Activated naive CD8-positive, alpha-beta T cell treated with anti-CD3 and anti-CD28 coated beads, Interleukin-2, amount 50 U/mL, for 24 hours (primary cell): ENCODE data around the gene SLC17A2.
A peak's percentile ranks its signal among the peaks of the same experiment; 100 is the strongest.
"Not testable (repeated sequence)": the region's sequence is repeated elsewhere in the genome, so short reads cannot be mapped to it uniquely, and the experiment has no call there.

ENCODE experiments used
- ATAC-seq: fragments of 150-1000 bp; cut with Tn5 transposase; one replicate; pipeline ENCODE4 v1.10.0; 2021
- DNase-seq: peaks from one replicate; pipeline ENCODE4 v3.0.0; 2021
- H3K27ac Mint-ChIP-seq: one replicate; pipeline ENCODE4 v1.8.0; 2021; ENCODE audit warnings: mild to moderate bottlenecking, mixed read lengths
- H3K27me3 Mint-ChIP-seq: one replicate; pipeline ENCODE4 v1.8.0; 2021; ENCODE audit warnings: mixed read lengths
- H3K36me3 Mint-ChIP-seq: one replicate; pipeline ENCODE4 v1.8.0; 2021; ENCODE audit warnings: low read depth, mixed read lengths
- H3K4me1 Mint-ChIP-seq: one replicate; pipeline ENCODE4 v1.8.0; 2021; ENCODE audit warnings: mixed read lengths
- H3K4me3 Mint-ChIP-seq: one replicate; pipeline ENCODE4 v1.8.0; 2021; ENCODE audit warnings: mild to moderate bottlenecking, moderate library complexity, mixed read lengths
- H3K9me3 Mint-ChIP-seq: one replicate; pipeline ENCODE4 v1.8.0; 2021; ENCODE audit warnings: mixed read lengths

The SLC17A2 gene

GRCh38 chr6:25959890-25960536 lies 29.5 kb upstream of the SLC17A2 start:
- DNase-seq = no peak
- Mint-ChIP-seq H3K27ac (peak overlapping the region; percentile 97), H3K36me3 (peaks cover 23% of the 10 kb centered on the region), H3K4me1 (peaks cover 65% of the 10 kb centered on the region), H3K27me3 (no peaks in the 10 kb centered on the region), H3K4me3 (no peak overlapping the region), H3K9me3 (peaks cover 28% of the 10 kb centered on the region)
- ATAC-seq = no peak

GRCh38 chr6:25958700-25959162 lies 28.2 kb upstream of the SLC17A2 start:
- H3K27ac Mint-ChIP-seq = peak overlapping the region; percentile 44
- H3K27me3 Mint-ChIP-seq = no peaks in the 10 kb centered on the region
- peaks cover 28% of the 10 kb centered on the region for H3K9me3 Mint-ChIP-seq
- DNase-seq = no peak
- no peak overlapping the region for H3K4me3 Mint-ChIP-seq
- no peak for ATAC-seq
- H3K4me1 Mint-ChIP-seq = peaks cover 53% of the 10 kb centered on the region
- H3K36me3 Mint-ChIP-seq = peaks cover 18% of the 10 kb centered on the region

GRCh38 chr6:25956226-25956625 lies 25.7 kb upstream of the SLC17A2 start:
- DNase-seq (no peak), ATAC-seq (no peak)
- H3K4me3 Mint-ChIP-seq = no peak overlapping the region
- H3K27me3 Mint-ChIP-seq = peaks cover 3% of the 10 kb centered on the region
- H3K4me1 Mint-ChIP-seq = peaks cover 33% of the 10 kb centered on the region
- peaks cover 18% of the 10 kb centered on the region for H3K36me3 Mint-ChIP-seq
- peaks cover 27% of the 10 kb centered on the region for H3K9me3 Mint-ChIP-seq
- no peak overlapping the region for H3K27ac Mint-ChIP-seq

GRCh38 chr6:25954756-25955155 lies 24.3 kb upstream of the SLC17A2 start:
- Mint-ChIP-seq H3K27ac (no peak overlapping the region), H3K36me3 (peaks cover 10% of the 10 kb centered on the region), H3K4me3 (no peak overlapping the region), H3K9me3 (peaks cover 14% of the 10 kb centered on the region), H3K4me1 (peaks cover 19% of the 10 kb centered on the region), H3K27me3 (peaks cover 3% of the 10 kb centered on the region)
- DNase-seq (no peak), ATAC-seq (no peak)

- DNase-seq (no peak), ATAC-seq (no peak)
- H3K9me3 Mint-ChIP-seq = peaks cover 11% of the 10 kb centered on the region
- H3K27ac Mint-ChIP-seq = no peak overlapping the region
- peaks cover 5% of the 10 kb centered on the region for H3K36me3 Mint-ChIP-seq
- H3K4me3 Mint-ChIP-seq = no peak overlapping the region
- H3K27me3 Mint-ChIP-seq = peaks cover 3% of the 10 kb centered on the region
- peaks cover 8% of the 10 kb centered on the region for H3K4me1 Mint-ChIP-seq
These were observed 23.2 kb upstream of the SLC17A2 start for GRCh38 chr6:25953733-25954132.

- H3K27ac Mint-ChIP-seq = no peak overlapping the region
- peaks cover 3% of the 10 kb centered on the region for H3K27me3 Mint-ChIP-seq
- DNase-seq (no peak), ATAC-seq (no peak)
- H3K36me3 Mint-ChIP-seq = no peaks in the 10 kb centered on the region
- no peaks in the 10 kb centered on the region for H3K4me1 Mint-ChIP-seq
- peaks cover 4% of the 10 kb centered on the region for H3K9me3 Mint-ChIP-seq
- no peak overlapping the region for H3K4me3 Mint-ChIP-seq
These were observed 22.0 kb upstream of the SLC17A2 start for GRCh38 chr6:25952535-25952934.

- Mint-ChIP-seq H3K27ac (no peak overlapping the region), H3K4me1 (peaks cover 4% of the 10 kb centered on the region), H3K36me3 (no peaks in the 10 kb centered on the region), H3K27me3 (peaks cover 3% of the 10 kb centered on the region), H3K9me3 (peaks cover 4% of the 10 kb centered on the region), H3K4me3 (no peak overlapping the region)
- ATAC-seq = no peak
- DNase-seq = no peak
These were observed 21.0 kb upstream of the SLC17A2 start for GRCh38 chr6:25951296-25952032.

- H3K4me1 Mint-ChIP-seq = peaks cover 12% of the 10 kb centered on the region
- peaks cover 7% of the 10 kb centered on the region for H3K36me3 Mint-ChIP-seq
- DNase-seq (no peak), ATAC-seq (no peak)
- H3K27me3 Mint-ChIP-seq = peaks cover 3% of the 10 kb centered on the region
- H3K9me3 Mint-ChIP-seq = peaks cover 10% of the 10 kb centered on the region
- no peak overlapping the region for H3K27ac Mint-ChIP-seq
- no peak overlapping the region for H3K4me3 Mint-ChIP-seq
These were observed 19.8 kb upstream of the SLC17A2 start for GRCh38 chr6:25950297-25950696.

- H3K4me3 Mint-ChIP-seq = no peak overlapping the region
- ATAC-seq (no peak), DNase-seq (no peak)
- H3K9me3 Mint-ChIP-seq = peaks cover 12% of the 10 kb centered on the region
- H3K27ac Mint-ChIP-seq = no peak overlapping the region
- H3K4me1 Mint-ChIP-seq = peaks cover 18% of the 10 kb centered on the region
- peaks cover 7% of the 10 kb centered on the region for H3K36me3 Mint-ChIP-seq
- peaks cover 3% of the 10 kb centered on the region for H3K27me3 Mint-ChIP-seq
These were observed 19.2 kb upstream of the SLC17A2 start for GRCh38 chr6:25949695-25950094.

GRCh38 chr6:25947492-25947891 lies 17.0 kb upstream of the SLC17A2 start:
- H3K9me3 Mint-ChIP-seq = peaks cover 12% of the 10 kb centered on the region
- not testable (repeated sequence) for H3K4me3 Mint-ChIP-seq, H3K27ac Mint-ChIP-seq, DNase-seq, H3K36me3 Mint-ChIP-seq, ATAC-seq, H3K27me3 Mint-ChIP-seq
- peaks cover 21% of the 10 kb centered on the region for H3K4me1 Mint-ChIP-seq

GRCh38 chr6:25946631-25947030 lies 16.1 kb upstream of the SLC17A2 start:
- Mint-ChIP-seq H3K27ac (no peak overlapping the region), H3K9me3 (peaks cover 12% of the 10 kb centered on the region), H3K4me1 (peaks cover 21% of the 10 kb centered on the region), H3K4me3 (no peak overlapping the region), H3K36me3 (peaks cover 7% of the 10 kb centered on the region), H3K27me3 (peaks cover 3% of the 10 kb centered on the region)
- no peak for ATAC-seq
- no peak for DNase-seq

- H3K27me3 Mint-ChIP-seq, H3K36me3 Mint-ChIP-seq, H3K4me3 Mint-ChIP-seq, H3K27ac Mint-ChIP-seq, ATAC-seq, DNase-seq: not testable (repeated sequence)
- H3K9me3 Mint-ChIP-seq = peaks cover 12% of the 10 kb centered on the region
- peaks cover 21% of the 10 kb centered on the region for H3K4me1 Mint-ChIP-seq
These were observed 15.2 kb upstream of the SLC17A2 start for GRCh38 chr6:25945738-25946137.

GRCh38 chr6:25944688-25945574 lies 14.4 kb upstream of the SLC17A2 start:
- no peak overlapping the region for H3K27ac Mint-ChIP-seq
- peaks cover 21% of the 10 kb centered on the region for H3K4me1 Mint-ChIP-seq
- DNase-seq (no peak), ATAC-seq (peak; percentile 93)
- peaks cover 3% of the 10 kb centered on the region for H3K27me3 Mint-ChIP-seq
- no peak overlapping the region for H3K4me3 Mint-ChIP-seq
- peaks cover 12% of the 10 kb centered on the region for H3K9me3 Mint-ChIP-seq
- H3K36me3 Mint-ChIP-seq = peaks cover 7% of the 10 kb centered on the region

- H3K4me3 Mint-ChIP-seq = no peak overlapping the region
- no peak overlapping the region for H3K27ac Mint-ChIP-seq
- ATAC-seq = no peak
- peaks cover 21% of the 10 kb centered on the region for H3K4me1 Mint-ChIP-seq
- DNase-seq = no peak
- H3K9me3 Mint-ChIP-seq = peaks cover 9% of the 10 kb centered on the region
- peaks cover 7% of the 10 kb centered on the region for H3K36me3 Mint-ChIP-seq
- peaks cover 3% of the 10 kb centered on the region for H3K27me3 Mint-ChIP-seq
These were observed 13.4 kb upstream of the SLC17A2 start for GRCh38 chr6:25943887-25944286.
